GM19467 (cell line): ENCODE measurements around the gene CRNKL1.
"Not testable (repeated sequence)": the region's sequence is repeated elsewhere in the genome, so short reads cannot be mapped to it uniquely, and the experiment has no call there.

Experiments
- ATAC-seq: cut with Tn5 transposase; IDR thresholded peaks from one replicate; pipeline ENCODE4 v1.9.1; 2021; ENCODE audit warnings: mild to moderate bottlenecking, moderate library complexity; ENCODE audit not compliant: unreplicated experiment

CRNKL1 gene

GRCh38 chr20:20010639-20011500, 41.4 kb downstream of the CRNKL1 start:
- ATAC-seq: no peak

- ATAC-seq: no peak
Measured at GRCh38 chr20:20009784-20010253, 42.4 kb downstream of the CRNKL1 start.

GRCh38 chr20:20005342-20005741, 46.9 kb downstream of the CRNKL1 start:
- no peak for ATAC-seq

GRCh38 chr20:20003955-20004322, 48.3 kb downstream of the CRNKL1 start:
- ATAC-seq: not testable (repeated sequence)

- no peak for ATAC-seq
Measured at GRCh38 chr20:20003031-20003954, 49.0 kb downstream of the CRNKL1 start.

GRCh38 chr20:20002101-20002998, 49.9 kb downstream of the CRNKL1 start:
- no peak for ATAC-seq

- no peak for ATAC-seq
Measured at GRCh38 chr20:20000211-20000968, 51.9 kb downstream of the CRNKL1 start.

- no peak for ATAC-seq
Measured at GRCh38 chr20:19998990-19999705, 53.1 kb downstream of the CRNKL1 start.

GRCh38 chr20:19996917-19997316, 55.3 kb downstream of the CRNKL1 start:
- ATAC-seq: no peak

- no peak for ATAC-seq
Measured at GRCh38 chr20:19996222-19996621, 56.0 kb downstream of the CRNKL1 start.

- ATAC-seq: no peak
Measured at GRCh38 chr20:19995220-19995863, 56.9 kb downstream of the CRNKL1 start.

- no peak for ATAC-seq
Measured at GRCh38 chr20:19993958-19994669, 58.2 kb downstream of the CRNKL1 start.

GRCh38 chr20:19992996-19993908, 59.0 kb downstream of the CRNKL1 start:
- ATAC-seq: no peak

- no peak for ATAC-seq
Measured at GRCh38 chr20:19991854-19992253, 60.4 kb downstream of the CRNKL1 start.

GRCh38 chr20:19991308-19991707, 61.0 kb downstream of the CRNKL1 start:
- no peak for ATAC-seq

GRCh38 chr20:19990850-19991249, 61.4 kb downstream of the CRNKL1 start:
- ATAC-seq: no peak

GRCh38 chr20:19987046-19987445, 65.2 kb downstream of the CRNKL1 start:
- no peak for ATAC-seq
